ENCODE results near the gene CARD11. TPM values are rescaled to one million over a fixed set of nuclear protein-coding genes. Genes with fewer than 3 reads are reported as not detected.

Gene CARD11
- total RNA-seq, 1 donor, result not detected

DNA sequence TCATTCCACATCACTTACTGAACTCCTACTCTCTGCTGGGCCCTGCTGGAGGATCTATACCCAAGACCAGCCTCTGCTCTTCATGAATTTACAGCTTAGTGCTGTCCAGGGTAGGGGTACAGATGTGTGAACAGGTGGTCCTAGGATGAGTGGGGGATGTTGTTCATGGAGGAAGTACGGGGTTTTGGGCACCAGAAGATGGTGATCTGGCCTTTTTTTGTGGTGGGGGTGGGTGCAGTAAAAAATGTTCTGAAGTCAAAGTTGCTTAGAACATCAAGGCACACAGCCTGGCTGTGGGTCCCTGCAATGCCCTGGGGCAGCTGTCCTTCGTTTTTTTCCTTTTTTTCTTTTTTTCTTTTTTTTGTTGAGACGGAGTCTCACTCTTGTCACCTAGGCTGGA, 165.4 kb downstream of the CARD11 start:
- DNase-seq (ENCODE audit: low read depth), result no peak
- TF ChIP-seq, protein P1, sequence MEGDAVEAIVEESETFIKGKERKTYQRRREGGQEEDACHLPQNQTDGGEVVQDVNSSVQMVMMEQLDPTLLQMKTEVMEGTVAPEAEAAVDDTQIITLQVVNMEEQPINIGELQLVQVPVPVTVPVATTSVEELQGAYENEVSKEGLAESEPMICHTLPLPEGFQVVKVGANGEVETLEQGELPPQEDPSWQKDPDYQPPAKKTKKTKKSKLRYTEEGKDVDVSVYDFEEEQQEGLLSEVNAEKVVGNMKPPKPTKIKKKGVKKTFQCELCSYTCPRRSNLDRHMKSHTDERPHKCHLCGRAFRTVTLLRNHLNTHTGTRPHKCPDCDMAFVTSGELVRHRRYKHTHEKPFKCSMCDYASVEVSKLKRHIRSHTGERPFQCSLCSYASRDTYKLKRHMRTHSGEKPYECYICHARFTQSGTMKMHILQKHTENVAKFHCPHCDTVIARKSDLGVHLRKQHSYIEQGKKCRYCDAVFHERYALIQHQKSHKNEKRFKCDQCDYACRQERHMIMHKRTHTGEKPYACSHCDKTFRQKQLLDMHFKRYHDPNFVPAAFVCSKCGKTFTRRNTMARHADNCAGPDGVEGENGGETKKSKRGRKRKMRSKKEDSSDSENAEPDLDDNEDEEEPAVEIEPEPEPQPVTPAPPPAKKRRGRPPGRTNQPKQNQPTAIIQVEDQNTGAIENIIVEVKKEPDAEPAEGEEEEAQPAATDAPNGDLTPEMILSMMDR (IDR thresholded peaks at IDR 0.05; ENCODE audit: insufficient read depth, low read depth, low read length), result no peak
- no peak overlapping the region for H3K4me3 ChIP-seq (ENCODE audit: low read depth, low read length)

- DNase-seq (ENCODE audit: low read depth), result peak; percentile 48
- no peak overlapping the region for H3K4me3 ChIP-seq (ENCODE audit: low read depth, low read length)
- TF ChIP-seq, protein P1 (IDR thresholded peaks at IDR 0.05; ENCODE audit: insufficient read depth, low read depth, low read length), result no peak
Observed at GRCh38 chr7:2876031-2876731, 167.5 kb downstream of the CARD11 start.

- TF ChIP-seq, protein P1 (IDR thresholded peaks at IDR 0.05; ENCODE audit: insufficient read depth, low read depth, low read length), result no peak
- peak; percentile 89 for DNase-seq (ENCODE audit: low read depth)
- no peak overlapping the region for H3K4me3 ChIP-seq (ENCODE audit: low read depth, low read length)
Observed at GRCh38 chr7:2873686-2874551, 169.7 kb downstream of the CARD11 start.

- TF ChIP-seq, protein P1 (IDR thresholded peaks at IDR 0.05; ENCODE audit: insufficient read depth, low read depth, low read length), result no peak
- no peak overlapping the region for H3K4me3 ChIP-seq (ENCODE audit: low read depth, low read length)
- no peak for DNase-seq (ENCODE audit: low read depth)
Observed at GRCh38 chr7:2873146-2873545, 170.5 kb downstream of the CARD11 start.

GRCh38 chr7:2872296-2872874, 171.3 kb downstream of the CARD11 start:
- TF ChIP-seq, protein P1 (IDR thresholded peaks at IDR 0.05; ENCODE audit: insufficient read depth, low read depth, low read length), result no peak
- no peak overlapping the region for H3K4me3 ChIP-seq (ENCODE audit: low read depth, low read length)
- DNase-seq (ENCODE audit: low read depth), result no peak

GRCh38 chr7:2870471-2870931, 173.2 kb downstream of the CARD11 start:
- H3K4me3 ChIP-seq (ENCODE audit: low read depth, low read length), result no peak overlapping the region
- DNase-seq (ENCODE audit: low read depth), result peak; percentile 80
- TF ChIP-seq, protein P1 (IDR thresholded peaks at IDR 0.05; ENCODE audit: insufficient read depth, low read depth, low read length), result no peak
